HG03378 (cell line): ENCODE measurements around the gene ERC1.
"Not testable (repeated sequence)": the region's sequence is repeated elsewhere in the genome, so short reads cannot be mapped to it uniquely, and the experiment has no call there.

Experiments
- ATAC-seq: cut with Tn5 transposase; IDR thresholded peaks from one replicate; pipeline ENCODE4 v1.9.1; 2021; ENCODE audit warnings: mild to moderate bottlenecking, moderate library complexity; ENCODE audit not compliant: unreplicated experiment

The ERC1 gene

GRCh38 chr12:981176-981828 is 9.7 kb upstream of the ERC1 start:
- no peak for ATAC-seq

- ATAC-seq, result no peak
Measured at GRCh38 chr12:981961-982360, 9.1 kb upstream of the ERC1 start.

GRCh38 chr12:988646-989045 is 2.4 kb upstream of the ERC1 start:
- no peak for ATAC-seq

GRCh38 chr12:989051-989450 is 2.0 kb upstream of the ERC1 start:
- no peak for ATAC-seq

- ATAC-seq, result no peak
Measured at GRCh38 chr12:989751-990660, 1.0 kb upstream of the ERC1 start.

GRCh38 chr12:991350-992333 is 619 bp downstream of the ERC1 start:
- ATAC-seq, result no peak

- no peak for ATAC-seq
Measured at GRCh38 chr12:992647-993046, 1.6 kb downstream of the ERC1 start.

- ATAC-seq, result no peak
Measured at GRCh38 chr12:996881-997280, 5.9 kb downstream of the ERC1 start.

GRCh38 chr12:997505-997904 is 6.5 kb downstream of the ERC1 start:
- ATAC-seq, result no peak

- ATAC-seq, result no peak
Measured at GRCh38 chr12:998020-998874, 7.2 kb downstream of the ERC1 start.

- not testable (repeated sequence) for ATAC-seq
Measured at GRCh38 chr12:999736-1000135, 8.7 kb downstream of the ERC1 start.

GRCh38 chr12:1001507-1001906 is 10.5 kb downstream of the ERC1 start:
- ATAC-seq, result no peak

GRCh38 chr12:1003600-1004271 is 12.7 kb downstream of the ERC1 start:
- no peak for ATAC-seq

- ATAC-seq, result no peak
Measured at GRCh38 chr12:1006255-1006654, 15.2 kb downstream of the ERC1 start.

- ATAC-seq, result no peak
Measured at GRCh38 chr12:1007276-1007675, 16.3 kb downstream of the ERC1 start.

GRCh38 chr12:1007994-1008393 is 17.0 kb downstream of the ERC1 start:
- ATAC-seq, result no peak

GRCh38 chr12:1011091-1011490 is 20.1 kb downstream of the ERC1 start:
- no peak for ATAC-seq

GRCh38 chr12:1013618-1014489 is 22.8 kb downstream of the ERC1 start:
- ATAC-seq, result no peak

- ATAC-seq, result no peak
Measured at GRCh38 chr12:1019283-1019682, 28.3 kb downstream of the ERC1 start.
